ENCODE data around the gene GPR146. TPM values are rescaled to one million over a fixed set of nuclear protein-coding genes. Genes with fewer than 3 reads are reported as not detected.

GPR146 gene
- total and polyA plus RNA-seq, 2 of the 4 experiments (the other 2 are of a cell fraction) = 2.2 to 3.4 TPM

- WGBS, 2 experiments (ENCODE audit: extremely low coverage in 2 of 2, insufficient read length in 1 of 2) = 92% methylated on average over 11 of the region's 20 CpGs; no CpG with 5 or more reads in 1 of the 2 experiments
- no peak overlapping the region for H2BK120ac ChIP-seq (ENCODE audit: low read depth, low read length)
- H2AK9ac ChIP-seq (replicated peaks; ENCODE audit: low read depth, low read length, poor library complexity) = no peak overlapping the region
- no peak overlapping the region for H2AK5ac ChIP-seq (ENCODE audit: low read depth, low read length)
- no peaks in the 10 kb centered on the region for H3K27me3 ChIP-seq (ENCODE audit: control insufficient read depth, insufficient read depth, low read length)
- H3K9me3 ChIP-seq (ENCODE audit: control insufficient read depth, insufficient read depth, low read length) = no peaks in the 10 kb centered on the region; the same call in 1 of the 2 replicates
- H3K56ac ChIP-seq (ENCODE audit: extremely low read depth, insufficient read depth, low read length) = no peak overlapping the region
- H2BK5ac ChIP-seq (ENCODE audit: low read depth, low read length, poor library complexity, severe bottlenecking) = no peak overlapping the region
- H4K20me1 ChIP-seq (ENCODE audit: insufficient read depth, low read length) = peaks cover 52% of the 10 kb centered on the region
- H3K9ac ChIP-seq (ENCODE audit: low read depth, low read length) = no peak overlapping the region
- H3K27ac ChIP-seq (ENCODE audit: insufficient read depth, low read length) = no peak overlapping the region
- peak overlapping the region; percentile 93; the same call in 1 of the 2 replicates for H3K4me3 ChIP-seq (ENCODE audit: insufficient read depth, low read depth, low read length)
- in situ Hi-C loops (cut with MboI; ENCODE audit: low sequenced_read_pairs) = no loop called here
- H2BK15ac ChIP-seq (ENCODE audit: low read depth, low read length) = no peak overlapping the region
- H4K5ac ChIP-seq (ENCODE audit: low read depth, low read length) = no peak overlapping the region
- CTCF ChIA-PET = interaction anchor here (1.0 kb wide), 1 partner anchor 33 kb away, joined by 3 read pairs; no protein-coding TSS in a partner anchor
- H3K4me1 ChIP-seq (ENCODE audit: control insufficient read depth, insufficient read depth, low read length) = peaks cover 9% of the 10 kb centered on the region; the same call in 1 of the 2 replicates
- POLR2A ChIA-PET (ENCODE audit: unreplicated experiment) = no interaction called here
- TF ChIP-seq MAFK (IDR thresholded peaks at IDR 0.05; ENCODE audit: low read depth, low read length) (no peak), RFX5 (IDR thresholded peaks at IDR 0.05; ENCODE audit: low read depth, low read length) (no peak), CHD1 (IDR thresholded peaks at IDR 0.05; ENCODE audit: low read depth, low read length) (no peak), ELK1 (IDR thresholded peaks at IDR 0.05; ENCODE audit: borderline replicate concordance, low read depth, low read length) (no peak), SMC3 (IDR thresholded peaks at IDR 0.05; ENCODE audit: low read depth, low read length) (no peak), RCOR1 (IDR thresholded peaks at IDR 0.05; ENCODE audit: insufficient replicate concordance, low read length) (no peak), CEBPB (IDR thresholded peaks at IDR 0.05; ENCODE audit: low read depth, low read length) (no peak), FOS (IDR thresholded peaks at IDR 0.05; ENCODE audit: low read depth, low read length) (no peak), MAZ (IDR thresholded peaks at IDR 0.05; ENCODE audit: borderline replicate concordance, low read depth, low read length) (no peak), RAD21 (IDR thresholded peaks at IDR 0.05; ENCODE audit: low read length) (no peak), NFE2L2 (IDR thresholded peaks at IDR 0.05; ENCODE audit: low read depth, low read length) (no peak), BHLHE40 (IDR thresholded peaks at IDR 0.05; ENCODE audit: low read depth, low read length) (no peak), POLR2A (IDR thresholded peaks at IDR 0.05; ENCODE audit: low read depth, low read length) (no peak), MXI1 (IDR thresholded peaks at IDR 0.05; ENCODE audit: borderline replicate concordance, low read depth, low read length) (no peak), CTCF (conservative IDR thresholded peaks at IDR 0.05; ENCODE audit: low read depth, low read length) (no peak), USF2 (IDR thresholded peaks at IDR 0.05; ENCODE audit: low read depth, low read length) (no peak)
- H3K9me1 ChIP-seq (ENCODE audit: insufficient read depth, low read length) = no peaks in the 10 kb centered on the region
- H3K14ac ChIP-seq (replicated peaks; ENCODE audit: low read depth, low read length) = no peak overlapping the region
- peak overlapping the region; percentile 24; the same call in 1 of the 2 replicates for H3K4me2 ChIP-seq (ENCODE audit: low read depth, low read length)
- BruUV-seq (replicated peaks) = no TSS peak
- H2BK20ac ChIP-seq (ENCODE audit: low read depth, low read length) = no peak overlapping the region
- no peak overlapping the region for H3K18ac ChIP-seq (ENCODE audit: low read depth, low read length)
- dilution Hi-C loops (cut with HindIII; ENCODE audit: low sequenced_read_pairs, unreplicated experiment) = no loop called here
- H4K91ac ChIP-seq (ENCODE audit: insufficient read depth, low read depth, low read length) = no peak overlapping the region
- peaks cover 14% of the 10 kb centered on the region; the same call in 1 of the 2 replicates for H3K36me3 ChIP-seq (ENCODE audit: control insufficient read depth, insufficient read depth, low read length)
- ATAC-seq (ENCODE audit: low read depth) = no peak
- intact Hi-C loops (cut with micrococcal nuclease) = no loop called here
- H2AFZ ChIP-seq (replicated peaks; ENCODE audit: low read length, poor library complexity) = no peak overlapping the region
- DNase-seq = no peak
- H3K4ac ChIP-seq (ENCODE audit: low read depth, low read length) = no peak overlapping the region
- H3K23ac ChIP-seq (ENCODE audit: low read depth, low read length) = peak overlapping the region; percentile 75; the same call in 1 of the 2 replicates
- peaks cover 7 to 73% of the 10 kb centered on the region in 2 experiments; a peak in 3 of 4 replicates for H3K79me1 ChIP-seq (ENCODE audit: low read depth in 1 of 2, low read length in 2 of 2)
- H4K8ac ChIP-seq (ENCODE audit: low read depth in 2 of 2, low read length in 2 of 2) = no peak overlapping the region
Measured at GRCh38 chr7:1026721-1027161, 17.6 kb upstream of the GPR146 start.
